HG03460 (cell line): ENCODE measurements around the gene AFDN.

ENCODE experiments used
- ATAC-seq: cut with Tn5 transposase; IDR thresholded peaks from one replicate; pipeline ENCODE4 v1.9.1; 2021; ENCODE audit not compliant: unreplicated experiment

Gene AFDN

DNA sequence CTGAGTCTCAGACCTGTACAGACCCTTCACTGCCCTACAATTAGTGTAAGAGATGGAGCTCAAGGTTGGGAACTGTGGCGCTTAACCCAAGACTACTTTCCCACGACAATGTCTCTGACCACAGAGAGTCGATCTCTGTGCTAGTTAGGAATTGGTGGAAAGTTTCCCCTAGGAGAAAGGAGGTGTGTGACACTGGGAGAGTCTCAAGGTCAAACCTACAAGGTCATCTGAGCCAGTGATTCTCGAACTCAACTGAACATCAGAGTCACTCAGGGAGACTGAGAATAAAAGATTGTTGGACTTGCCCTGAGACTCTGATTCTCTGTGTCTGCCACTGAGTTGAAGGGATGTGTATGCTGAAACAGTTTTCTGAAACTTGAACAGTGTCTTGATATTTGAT is 9.7 kb upstream of the AFDN start:
- ATAC-seq = no peak

DNA sequence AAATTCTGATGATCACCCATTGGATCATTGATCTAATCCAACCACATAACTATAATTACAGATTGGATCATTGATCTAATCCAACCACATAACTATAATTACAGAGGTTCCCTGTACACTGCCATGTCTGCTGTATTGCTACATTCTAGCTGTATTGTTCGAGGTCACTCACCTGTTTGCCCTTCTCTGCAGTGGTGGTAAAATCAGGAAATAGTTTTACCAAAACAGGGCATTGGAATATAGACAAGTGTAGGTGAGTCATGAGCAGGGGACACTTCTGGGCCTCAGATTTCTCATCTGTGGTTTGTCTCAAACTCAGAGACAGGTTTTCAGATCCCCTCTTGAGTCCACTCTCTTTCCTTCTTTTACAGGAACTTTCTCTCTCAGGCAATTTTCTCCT is 9.0 kb upstream of the AFDN start:
- no peak for ATAC-seq

DNA sequence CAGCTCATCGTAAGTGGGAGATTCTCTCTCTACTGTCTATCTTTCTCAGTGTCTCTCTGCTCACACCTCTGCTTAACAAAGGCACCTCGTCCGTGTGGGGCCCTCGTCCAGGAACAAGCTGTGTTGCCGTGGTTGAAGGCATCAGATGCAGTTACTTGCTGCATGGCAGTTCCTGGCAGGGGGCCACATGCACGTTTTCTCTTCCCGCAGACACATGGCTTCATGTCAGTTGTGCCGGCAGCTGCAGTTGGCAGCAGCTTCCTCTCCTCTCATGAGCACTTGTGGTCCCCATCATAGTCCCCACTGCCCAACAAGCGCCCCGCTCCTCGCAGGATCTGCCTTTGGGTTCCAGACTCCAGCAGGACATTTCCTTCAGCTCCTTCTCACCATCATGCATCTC is 7.1 kb upstream of the AFDN start:
- no peak for ATAC-seq

GRCh38 chr6:167820681-167821080 is 6.0 kb upstream of the AFDN start:
- ATAC-seq = no peak

GRCh38 chr6:167824591-167825331 is 1.9 kb upstream of the AFDN start:
- no peak for ATAC-seq

DNA sequence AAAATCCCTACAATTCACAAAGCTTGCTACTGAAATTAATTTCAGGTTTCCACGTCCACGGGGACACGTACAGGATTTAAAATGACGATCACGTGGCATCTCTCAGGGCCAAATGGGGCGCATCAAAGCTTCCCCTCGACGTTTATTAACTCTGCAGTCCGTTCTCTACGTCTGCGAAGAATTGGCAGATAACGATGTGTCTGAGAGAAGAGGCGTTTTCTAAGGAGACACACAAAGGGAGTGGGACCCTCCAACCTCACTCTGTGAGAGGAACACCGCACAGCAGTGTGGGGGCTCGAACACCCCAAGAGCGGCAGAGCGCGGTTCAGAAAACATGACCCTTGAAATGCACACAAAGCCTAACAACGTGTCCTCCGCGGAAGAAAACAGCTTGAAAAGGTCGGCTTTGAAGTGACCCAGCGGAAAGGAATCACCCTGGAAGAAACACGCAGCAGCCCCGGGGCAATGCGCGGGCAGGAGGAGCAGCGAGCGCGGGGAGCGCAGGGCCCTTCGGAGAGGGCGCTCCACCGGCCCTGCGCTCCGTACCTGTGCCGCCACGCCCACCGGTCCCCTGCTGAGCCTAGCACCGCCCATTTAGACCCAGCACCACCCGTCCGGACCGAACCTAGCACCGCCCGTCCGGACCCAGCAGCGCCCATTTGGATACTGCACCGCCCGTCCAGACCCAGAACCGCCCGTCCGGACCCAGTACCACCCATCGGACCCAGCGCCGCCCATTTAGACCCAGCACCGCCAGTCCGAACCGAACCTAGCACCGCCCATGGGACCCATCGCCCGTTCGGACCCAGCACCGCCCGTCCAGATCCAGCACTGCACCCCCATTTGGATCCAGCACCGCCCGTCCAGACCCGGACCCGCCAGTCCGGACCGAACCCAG is 1.1 kb upstream of the AFDN start:
- ATAC-seq = no peak

- ATAC-seq = peak; percentile 68
Measured at GRCh38 chr6:167826230-167826895, 348 bp upstream of the AFDN start.

- peak; percentile 27 for ATAC-seq
Measured at GRCh38 chr6:167827583-167828324, 1.0 kb downstream of the AFDN start.

DNA sequence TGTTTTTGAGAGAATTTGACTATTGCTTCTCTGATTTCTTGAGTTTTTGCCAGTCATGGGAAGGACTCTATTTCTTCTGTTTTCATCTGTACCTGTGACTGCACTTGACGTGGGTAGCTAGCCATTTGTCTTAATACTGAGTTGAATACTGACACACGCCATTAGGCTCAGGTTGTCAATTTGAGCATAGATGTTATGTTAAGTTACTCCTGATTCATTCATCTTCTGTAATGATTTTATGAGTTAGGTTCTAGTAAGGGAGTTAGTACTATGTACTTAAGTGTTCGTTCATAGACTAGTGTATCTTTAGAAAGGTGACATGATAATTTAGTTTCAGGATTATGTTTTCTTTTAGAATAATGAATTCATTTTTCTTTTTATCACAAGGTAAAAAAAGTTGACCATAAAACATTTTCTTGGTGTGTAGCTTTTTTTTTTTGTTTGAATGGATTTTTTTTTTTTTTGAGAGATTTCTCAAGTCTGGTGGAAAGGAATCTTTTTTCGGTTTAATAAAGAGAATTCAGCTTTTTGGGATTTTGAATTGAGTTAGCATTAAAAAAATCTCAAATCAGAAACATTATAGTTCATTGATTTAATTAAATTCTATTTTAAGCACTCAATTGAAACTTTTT is 1.7 kb downstream of the AFDN start:
- ATAC-seq = no peak

- ATAC-seq = no peak
Measured at GRCh38 chr6:167829513-167829912, 2.8 kb downstream of the AFDN start.

- ATAC-seq = no peak
Measured at GRCh38 chr6:167831281-167831828, 4.6 kb downstream of the AFDN start.

DNA sequence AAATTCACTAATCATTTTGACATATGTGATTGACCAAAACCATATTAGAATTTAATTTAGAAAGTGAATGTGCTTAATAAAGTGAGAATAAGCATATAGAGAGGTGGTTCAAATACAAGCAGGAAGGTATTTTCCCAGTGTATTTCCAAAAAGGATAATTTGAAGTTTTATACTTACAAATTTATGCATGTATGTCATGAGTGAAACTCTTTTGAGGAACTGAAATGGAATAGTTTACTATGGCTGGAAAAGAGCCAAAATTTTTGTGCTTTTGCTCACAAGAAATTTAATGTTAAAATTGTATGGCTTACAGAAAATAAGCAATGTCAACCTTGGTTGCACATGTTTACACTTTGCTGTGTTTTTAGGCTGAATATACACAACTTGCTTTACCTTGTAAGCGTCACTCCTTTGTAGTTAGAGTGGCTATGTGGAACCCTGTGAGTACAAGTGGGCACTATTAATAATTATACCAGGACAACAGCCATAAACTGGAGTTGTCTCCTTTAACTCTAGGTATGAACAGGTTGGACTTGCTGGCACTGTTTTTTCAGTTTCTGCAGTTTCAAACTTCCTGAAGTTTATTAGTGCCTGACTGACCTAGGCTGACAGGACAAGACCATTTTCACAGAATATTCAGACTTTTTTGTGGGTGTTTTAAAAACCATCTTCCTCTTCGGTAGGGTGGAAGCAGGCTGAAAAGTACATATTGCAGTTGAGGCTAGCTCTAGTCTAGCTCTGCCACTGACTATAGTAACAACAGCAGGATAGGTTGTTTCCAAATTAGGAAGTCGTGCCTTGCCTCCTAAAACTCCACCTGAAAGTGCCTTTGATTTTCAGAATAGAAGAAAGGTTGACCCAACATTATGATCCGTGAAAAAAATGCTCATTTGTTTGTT is 6.0 kb downstream of the AFDN start:
- peak; percentile 33 for ATAC-seq

DNA sequence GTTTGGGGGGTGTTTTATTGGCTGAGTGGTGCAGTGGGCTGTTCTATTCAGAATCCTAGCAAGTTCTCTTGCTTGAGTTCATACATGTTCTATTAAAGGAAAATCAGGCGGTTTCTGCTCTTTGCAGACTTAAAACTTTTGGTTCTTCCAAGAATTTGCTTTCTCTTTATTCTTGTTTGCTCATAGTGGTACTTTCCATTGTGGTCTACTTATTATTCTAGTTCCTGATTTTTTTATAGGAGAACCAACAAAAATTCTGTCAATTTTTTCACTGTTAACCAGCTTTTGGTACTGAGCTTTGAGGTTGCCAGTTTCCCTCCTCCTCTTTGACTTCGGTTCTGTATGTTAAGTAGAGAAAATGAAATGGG is 6.7 kb downstream of the AFDN start:
- ATAC-seq = peak; percentile 1

DNA sequence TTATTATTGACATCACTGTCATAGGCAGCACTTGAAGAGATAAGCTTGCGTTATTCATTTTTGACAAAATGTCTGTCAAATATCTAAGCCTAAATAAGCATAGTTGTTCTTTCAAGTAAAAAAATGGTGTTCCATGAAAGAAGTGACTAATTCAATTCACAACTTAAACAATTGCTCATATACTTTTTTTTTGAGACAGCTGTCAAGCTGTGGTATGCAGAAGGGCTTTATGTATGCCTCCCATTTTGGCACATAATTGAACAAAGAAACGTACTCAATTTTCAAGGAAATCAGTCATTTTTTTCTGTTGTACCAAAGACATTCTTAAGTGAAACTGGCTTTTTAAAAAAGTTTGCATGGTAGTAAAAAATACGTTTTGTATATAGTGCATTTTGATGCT is 8.5 kb downstream of the AFDN start:
- no peak for ATAC-seq

DNA sequence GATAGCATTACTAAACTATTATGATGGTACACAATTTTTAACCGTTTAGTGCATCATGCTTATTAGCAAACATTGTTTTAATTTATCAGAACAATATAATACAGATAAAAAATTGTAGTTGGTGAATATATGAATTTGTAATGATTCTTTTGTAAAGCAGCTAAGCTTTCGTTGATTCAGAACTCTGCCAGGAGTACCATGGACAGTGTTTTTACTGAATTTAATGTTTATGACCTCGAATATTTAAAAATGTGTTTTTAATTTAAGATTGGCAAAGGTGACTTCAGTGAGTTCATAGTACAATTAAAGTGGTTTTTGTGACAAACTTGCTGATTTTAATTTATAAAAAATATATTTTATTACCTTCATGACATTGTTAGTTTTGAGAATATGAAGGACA is 10.0 kb downstream of the AFDN start:
- ATAC-seq = no peak

GRCh38 chr6:167838207-167838748 is 11.6 kb downstream of the AFDN start:
- ATAC-seq = no peak

DNA sequence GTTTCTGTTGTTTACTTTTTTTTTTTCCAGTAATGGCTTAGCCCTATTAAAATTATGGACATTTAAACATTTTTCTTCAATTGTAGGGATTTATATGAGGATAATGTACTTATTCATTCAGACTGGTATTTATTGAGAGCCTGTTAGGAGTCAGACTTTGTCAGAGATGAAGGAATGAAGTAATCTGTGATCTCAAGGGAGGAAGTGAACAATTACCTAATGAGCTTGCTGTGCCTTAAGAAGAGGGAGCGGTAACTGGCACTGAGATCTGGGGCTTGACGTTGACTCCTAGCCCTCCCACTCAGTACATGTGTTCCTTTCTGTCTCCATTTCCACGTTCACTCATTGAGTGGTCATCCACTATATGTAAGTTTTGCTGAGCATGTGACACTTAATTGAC is 12.6 kb downstream of the AFDN start:
- ATAC-seq = no peak

GRCh38 chr6:167839755-167840154 is 13.0 kb downstream of the AFDN start:
- no peak for ATAC-seq

- no peak for ATAC-seq
Measured at GRCh38 chr6:167840160-167840525, 13.4 kb downstream of the AFDN start.
